ENCODE data around the gene CORO6. TPM values are rescaled to one million over a fixed set of nuclear protein-coding genes. Genes with fewer than 3 reads are reported as not detected.

CORO6 gene
- total RNA-seq, 1 experiment from 2014 or later = 35.0 TPM

- Histone ChIP-seq H3K4me1 (replicated peaks; ENCODE audit: insufficient read depth) (peaks cover 47% of the 10 kb centered on the region), H3K4me3 (peak overlapping the region; percentile 59; the same call in 1 of the 2 replicates), H3K36me3 (ENCODE audit: low read depth) (no peaks in the 10 kb centered on the region), H3K27ac (no peak overlapping the region), H3F3A (ENCODE audit: insufficient read depth, low read depth) (peaks cover 30% of the 10 kb centered on the region), H3K4me2 (peak overlapping the region; percentile 75), H3K27me3 (ENCODE audit: insufficient read depth, low read depth) (no peaks in the 10 kb centered on the region), H3K79me2 (ENCODE audit: low read depth) (peaks cover 51% of the 10 kb centered on the region), H3K9me2 (ENCODE audit: insufficient read depth) (no peaks in the 10 kb centered on the region), H4K20me1 (ENCODE audit: insufficient read depth) (peaks cover 11% of the 10 kb centered on the region), H3K9me3 (ENCODE audit: insufficient read depth, low read depth) (no peaks in the 10 kb centered on the region), H2AFZ (no peak overlapping the region)
- intact Hi-C loops (cut with micrococcal nuclease; ENCODE audit: unreplicated experiment) = loop anchor here (1.0 to 5.0 kb wide), 3 partner anchors 48 to 221 kb away; no protein-coding TSS in a partner anchor
- ChIA-PET CTCF (interaction anchor here (0.6 to 0.7 kb wide), 4 partner anchors 35 to 211 kb away, joined by 3 to 9 read pairs (median 6); no protein-coding TSS in a partner anchor), POLR2A (ENCODE audit: unreplicated experiment) (interaction anchor here (0.9 kb wide), 1 partner anchor 465 kb away, joined by 6 read pairs; no protein-coding TSS in a partner anchor)
- peak in 1 of 2 experiments; percentile 26 for DNase-seq
- no peak for TF ChIP-seq EZH2 (IDR thresholded peaks at IDR 0.05; ENCODE audit: low read depth)
- no peak for TF ChIP-seq CTCF (conservative IDR thresholded peaks at IDR 0.05)
- no TSS peak for BruUV-seq (replicated peaks)
Measured at GRCh38 chr17:29590411-29591145, 32.1 kb downstream of the CORO6 start.

- BruUV-seq (replicated peaks) = no TSS peak
- Histone ChIP-seq H3K4me2 (peak within 1 kb of the TSS; percentile 86), H3K36me3 (ENCODE audit: low read depth) (no peaks in the 10 kb centered on the region), H3F3A (ENCODE audit: insufficient read depth, low read depth) (peaks cover 30% of the 10 kb centered on the region), H3K9me3 (ENCODE audit: insufficient read depth, low read depth) (no peaks in the 10 kb centered on the region), H4K20me1 (ENCODE audit: insufficient read depth) (peaks cover 11% of the 10 kb centered on the region), H3K4me3 (peak within 1 kb of the TSS; percentile 93), H2AFZ (peak within 1 kb of the TSS; percentile 96), H3K79me2 (ENCODE audit: low read depth) (peaks cover 51% of the 10 kb centered on the region), H3K9me2 (ENCODE audit: insufficient read depth) (no peaks in the 10 kb centered on the region), H3K27ac (0 out of 2 replicates have a peak within 1 kb of the TSS, but pooled peaks have one; percentile 4), H3K4me1 (replicated peaks; ENCODE audit: insufficient read depth) (peaks cover 39% of the 10 kb centered on the region), H3K27me3 (ENCODE audit: insufficient read depth, low read depth) (no peaks in the 10 kb centered on the region)
- ChIA-PET CTCF (no interaction called here), POLR2A (ENCODE audit: unreplicated experiment) (no interaction called here)
- intact Hi-C loops (cut with micrococcal nuclease; ENCODE audit: unreplicated experiment) = loop anchor here (1.0 to 5.0 kb wide), 4 partner anchors 21 to 198 kb away; partner anchors contain the start of genes CORO6 and TP53I13
- TF ChIP-seq EZH2 (IDR thresholded peaks at IDR 0.05; ENCODE audit: low read depth) = no peak
- TF ChIP-seq CTCF (conservative IDR thresholded peaks at IDR 0.05) = no peak; the same call in 1 of the 2 replicates
- DNase-seq = peak; percentile 58 to 86
Measured at GRCh38 chr17:29589524-29590410, 32.9 kb downstream of the CORO6 start, which contains the start of gene GIT1. GIT1 (minus strand) TSS chr17:29589648; CDS start chr17:29589378, 270 bp downstream.
